Cardiac muscle cell (in vitro differentiated cells and primary cell): ENCODE measurements around the gene IL3. TPM values are rescaled to one million over a fixed set of nuclear protein-coding genes. Genes with fewer than 3 reads are reported as not detected.

Experiments
- DNase-seq, 2 donors: peaks; one replicate each; pipeline versions ENCODE4 v3.0.0 to v3.0.0-alpha.2; 2010 to 2017; ENCODE audit warnings: low read depth in 1 of 2, low spot score in 1 of 2
- H3K27ac ChIP-seq: fragments of 200-600 bp; sonication (generic); 2 replicates; pipeline ENCODE4 v1.5.1; 2016
- H3K27me3 ChIP-seq: fragments of 200-600 bp; sonication (generic); 2 replicates; pipeline ENCODE4 v1.6.0; 2016; ENCODE audit warnings: control low read depth
- H3K36me3 ChIP-seq: fragments of 200-600 bp; sonication (generic); 2 replicates; pipeline ENCODE4 v1.5.1; 2016; ENCODE audit warnings: control low read depth
- H3K4me1 ChIP-seq: fragments of 200-600 bp; sonication (generic); 2 replicates; pipeline ENCODE4 v1.8.1; 2017; ENCODE audit warnings: low read depth, mild to moderate bottlenecking, mixed run types
- H3K4me3 ChIP-seq: fragments of 200-600 bp; sonication (generic); 2 replicates; pipeline ENCODE4 v1.5.1; 2016; ENCODE audit warnings: mild to moderate bottlenecking
- H3K9me3 ChIP-seq: fragments of 200-600 bp; sonication (generic); 2 replicates; pipeline ENCODE4 v1.5.1; 2017; ENCODE audit warnings: low read depth, mild to moderate bottlenecking, control low read depth
- CTCF ChIP-seq: IDR thresholded peaks from 2 replicates; pipeline ENCODE4 v1.5.1; 2012; ENCODE audit warnings: low read depth, mild to moderate bottlenecking, low read length
- polyA plus RNA-seq: library from polyadenylated mRNA; unstranded; fragments of >200 nt; fragmentation: Nextera tagmentation; extraction: Ambion mirVana; gene quantifications from 2 replicates; pipeline ENCODE4 v1.2.1, GENCODE V29; 2016
- total RNA-seq: library from RNA; depleted of rRNA; stranded (reverse); fragments of >200 nt; gene quantifications from 2 replicates; pipeline ENCODE4 v1.2.3, GENCODE V29; 2016

The IL3 gene
- total and polyA plus RNA-seq, 2 experiments from 2014 or later: not detected

- Histone ChIP-seq H3K27ac (no peak overlapping the region), H3K9me3 (no peaks in the 10 kb centered on the region), H3K36me3 (no peaks in the 10 kb centered on the region), H3K4me1 (peaks cover 9% of the 10 kb centered on the region), H3K27me3 (no peaks in the 10 kb centered on the region), H3K4me3 (no peak overlapping the region)
- no peak for DNase-seq
- no peak for TF ChIP-seq CTCF
Measured at GRCh38 chr5:132099076-132099748, 38.8 kb downstream of the IL3 start.

- H3K4me1 ChIP-seq: peaks cover 9% of the 10 kb centered on the region
- no peaks in the 10 kb centered on the region for H3K9me3 ChIP-seq
- H3K27me3 ChIP-seq: no peaks in the 10 kb centered on the region
- H3K36me3 ChIP-seq: no peaks in the 10 kb centered on the region
- no peak overlapping the region for H3K27ac ChIP-seq
- no peak overlapping the region for H3K4me3 ChIP-seq
- TF ChIP-seq CTCF: no peak
- DNase-seq: no peak
Measured at GRCh38 chr5:132099905-132100304, 39.5 kb downstream of the IL3 start.

- H3K36me3 ChIP-seq: no peaks in the 10 kb centered on the region
- no peak for DNase-seq
Measured at GRCh38 chr5:132100672-132101261, 40.3 kb downstream of the IL3 start.

GRCh38 chr5:132101385-132101880 is 41.0 kb downstream of the IL3 start:
- Histone ChIP-seq H3K27me3 (no peaks in the 10 kb centered on the region), H3K27ac (no peak overlapping the region), H3K4me3 (no peak overlapping the region), H3K36me3 (no peaks in the 10 kb centered on the region), H3K9me3 (no peaks in the 10 kb centered on the region), H3K4me1 (peaks cover 9% of the 10 kb centered on the region)
- DNase-seq: no peak
- TF ChIP-seq CTCF: no peak

More at GRCh38 chr5:132100672-132101261, 40.3 kb downstream of the IL3 start:
- no peak overlapping the region for H3K4me3 ChIP-seq
- no peaks in the 10 kb centered on the region for H3K9me3 ChIP-seq
- no peaks in the 10 kb centered on the region for H3K27me3 ChIP-seq
- TF ChIP-seq CTCF: no peak
- no peak overlapping the region for H3K27ac ChIP-seq
- peaks cover 9% of the 10 kb centered on the region for H3K4me1 ChIP-seq

GRCh38 chr5:132102101-132102701 is 41.7 kb downstream of the IL3 start:
- H3K36me3 ChIP-seq: no peaks in the 10 kb centered on the region
- H3K4me3 ChIP-seq: no peak overlapping the region
- no peaks in the 10 kb centered on the region for H3K9me3 ChIP-seq
- H3K27me3 ChIP-seq: no peaks in the 10 kb centered on the region
- TF ChIP-seq CTCF: no peak
- H3K27ac ChIP-seq: no peak overlapping the region
- H3K4me1 ChIP-seq: peaks cover 9% of the 10 kb centered on the region
- DNase-seq: peak in 1 of 2 donors; percentile 17
